SK-N-SH (cell line): Measurements from ENCODE around the gene PHF8. TPM values are rescaled to one million over a fixed set of nuclear protein-coding genes. Genes with fewer than 3 reads are reported as not detected.

Experiments
- CTCF ChIA-PET: fragments of 300-600, 350-600 bp; formaldehyde crosslinking; extraction: SDS; loops from one replicate; lab custom pipeline; 2021; lab: Yijun Ruan, JAX
- POLR2A ChIA-PET: fragments of 350-600 bp; sonication (Branson Sonifier 250); formaldehyde crosslinking; extraction: SDS; loops from one replicate; lab custom pipeline; 2020; ENCODE audit warnings: antibody characterized with exemption, inconsistent platforms; lab: Yijun Ruan, JAX
- DNase-seq: peaks from one replicate; pipeline ENCODE4 v3.0.0; 2012
- H2AFZ ChIP-seq: fragments of 200-600 bp; sonication (generic); 2 replicates; pipeline ENCODE4 v1.8.1; 2016; ENCODE audit warnings: antibody characterized with exemption, mild to moderate bottlenecking, low read depth
- H3F3A ChIP-seq: fragments of 200-600 bp; sonication (generic); replicated peaks from 2 replicates; pipeline ENCODE3; 2016; ENCODE audit warnings: antibody characterized with exemption, mild to moderate bottlenecking; ENCODE audit not compliant: insufficient read depth
- H3K27ac ChIP-seq, 2 experiments: fragments of 200-500 bp in 1 of 2; fragments of 200-600 bp in 1 of 2; sonication (Bioruptor generic) in 1 of 2; sonication (generic), shearing (Covaris generic) in 1 of 2; 2 replicates each; pipeline versions ENCODE4 v1.5.1 to v1.6.1; 2014 to 2016; ENCODE audit warnings: low read depth in 2 of 2, inconsistent platforms in 1 of 2, low read length in 1 of 2, mild to moderate bottlenecking in 1 of 2, mixed read lengths in 1 of 2
- H3K27me3 ChIP-seq: fragments of 200-600 bp; sonication (generic), shearing (Covaris generic); 2 replicates; pipeline ENCODE4 v1.6.1; 2016; ENCODE audit warnings: mixed run types; ENCODE audit not compliant: insufficient read depth
- H3K36me3 ChIP-seq, 2 experiments: fragments of 200-500 bp in 1 of 2; fragments of 200-600 bp in 1 of 2; sonication (Bioruptor generic) in 1 of 2; sonication (generic) in 1 of 2; replicated peaks in 1 of 2; 2 replicates each; pipeline versions ENCODE3 to v1.5.1; 2014 to 2016; ENCODE audit warnings: low read length in 1 of 2, mild to moderate bottlenecking in 1 of 2; ENCODE audit not compliant: insufficient read depth in 2 of 2, control insufficient read depth in 1 of 2
- H3K4me1 ChIP-seq, 2 experiments: fragments of 200-500 bp in 1 of 2; fragments of 200-600 bp in 1 of 2; sonication (Bioruptor generic) in 1 of 2; sonication (generic), shearing (Covaris generic) in 1 of 2; 2 replicates each; pipeline versions ENCODE4 v1.5.1 to v1.6.1; 2014 to 2016; ENCODE audit warnings: low read depth in 1 of 2, low read length in 1 of 2, mixed run types in 1 of 2; ENCODE audit not compliant: insufficient read depth in 2 of 2, control insufficient read depth in 1 of 2
- H3K4me2 ChIP-seq: fragments of 200-600 bp; sonication (generic), shearing (Covaris generic); 2 replicates; pipeline ENCODE4 v1.6.1; 2017; ENCODE audit warnings: mixed run types
- H3K4me3 ChIP-seq, 2 experiments: fragments of 200-500 bp in 1 of 2; fragments of 200-600 bp in 1 of 2; sonication (Bioruptor generic) in 1 of 2; sonication (generic), shearing (Covaris generic) in 1 of 2; 2 replicates each; pipeline versions ENCODE4 v1.5.1 to v1.8.1; 2014 to 2016; ENCODE audit warnings: low read depth in 2 of 2, inconsistent platforms in 1 of 2, low read length in 1 of 2, mild to moderate bottlenecking in 1 of 2, mixed read lengths in 1 of 2, moderate library complexity in 1 of 2
- H3K79me2 ChIP-seq: fragments of 200-600 bp; sonication (generic); 2 replicates; pipeline ENCODE4 v1.8.1; 2017; ENCODE audit warnings: mild to moderate bottlenecking; ENCODE audit not compliant: insufficient read depth
- H3K9ac ChIP-seq: fragments of 200-600 bp; sonication (generic); 2 replicates; pipeline ENCODE4 v1.6.1; 2017; ENCODE audit warnings: mixed run types
- H3K9me2 ChIP-seq: fragments of 200-600 bp; sonication (generic); 2 replicates; pipeline ENCODE4 v1.6.1; 2017; ENCODE audit warnings: mixed run types
- H3K9me3 ChIP-seq: fragments of 200-600 bp; sonication (generic); 2 replicates; pipeline ENCODE4 v1.6.1; 2017; ENCODE audit warnings: mixed run types, mild to moderate bottlenecking, moderate library complexity
- H4K20me1 ChIP-seq: fragments of 200-600 bp; sonication (generic); 2 replicates; pipeline ENCODE4 v1.6.1; 2017; ENCODE audit warnings: mild to moderate bottlenecking, mixed run types; ENCODE audit not compliant: insufficient read depth
- CHD2 ChIP-seq: fragments of 150-350 bp; IDR thresholded peaks from 2 replicates; pipeline ENCODE4 v1.6.1; 2018; ENCODE audit warnings: low read length; ENCODE audit not compliant: partially characterized antibody
- EP300 ChIP-seq, 2 experiments: IDR thresholded peaks; 2 replicates each; pipeline versions ENCODE4 v1.4.0 to v1.6.1; 2012; ENCODE audit warnings: borderline replicate concordance in 1 of 2, low read depth in 1 of 2, low read length in 1 of 2
- FOXJ3 ChIP-seq: sonication (generic); formaldehyde crosslinking; IDR thresholded peaks from 2 replicates; pipeline ENCODE4 v1.5.1; 2020; ENCODE audit warnings: mild to moderate bottlenecking, missing genetic modification reagents
- GABPA ChIP-seq: IDR thresholded peaks from 2 replicates; pipeline ENCODE4 v1.4.0; 2012; ENCODE audit warnings: low read depth, mild to moderate bottlenecking
- POLR2AphosphoS5 ChIP-seq: IDR thresholded peaks from 2 replicates; pipeline ENCODE4 v1.6.1; 2012; ENCODE audit warnings: low read depth, low read length
- RAD21 ChIP-seq: IDR thresholded peaks from 2 replicates; pipeline ENCODE4 v1.6.1; 2012; ENCODE audit warnings: mild to moderate bottlenecking, low read length
- RCOR1 ChIP-seq: fragments of 150-350 bp; IDR thresholded peaks from 2 replicates; pipeline ENCODE4 v1.6.1; 2017; ENCODE audit warnings: antibody characterized with exemption, low read length
- RFX5 ChIP-seq: IDR thresholded peaks from 2 replicates; pipeline ENCODE4 v1.6.1; 2012; ENCODE audit warnings: mild to moderate bottlenecking, improper control_type of control experiment, low read length
- SMC3 ChIP-seq: IDR thresholded peaks from 2 replicates; pipeline ENCODE4 v1.6.1; 2012; ENCODE audit warnings: low read depth, low read length, improper control_type of control experiment
- TCF12 ChIP-seq: IDR thresholded peaks from 2 replicates; pipeline ENCODE4 v1.4.0; 2012
- TEAD4 ChIP-seq: IDR thresholded peaks from 2 replicates; pipeline ENCODE4 v1.4.0; 2012; ENCODE audit warnings: mild to moderate bottlenecking, borderline replicate concordance; ENCODE audit not compliant: insufficient read depth
- USF1 ChIP-seq: IDR thresholded peaks from 2 replicates; pipeline ENCODE4 v1.4.0; 2012; ENCODE audit warnings: low read depth, borderline replicate concordance
- YY1 ChIP-seq: IDR thresholded peaks from 2 replicates; pipeline ENCODE4 v1.4.0; 2012; ENCODE audit warnings: low read depth, mild to moderate bottlenecking
- WGBS: methylation state at CpG from one replicate; pipeline ENCODE4 v1.1.6; 2017; ENCODE audit warnings: low lambda C conversion rate; 5-methylcytosine and 5-hydroxymethylcytosine counted together
- polyA plus RNA-seq, 3 experiments: library from polyadenylated mRNA; depleted of rRNA; stranded (reverse); fragments of >200 nt; gene quantifications; 2 replicates each; pipeline ENCODE4 v1.2.3, GENCODE V29; 2012
- TF ChIP-seq, protein P1 (sequence below): fragments of 200-600 bp; sonication (generic); IDR thresholded peaks from 2 replicates; pipeline ENCODE4 v1.6.1; 2017; ENCODE audit warnings: antibody characterized with exemption, mild to moderate bottlenecking, moderate library complexity
- TF ChIP-seq, protein P2 (sequence below): IDR thresholded peaks from 2 replicates; pipeline ENCODE4 v1.6.1; 2012; ENCODE audit warnings: mild to moderate bottlenecking, low read depth, low read length, moderate library complexity

Gene PHF8
- polyA plus RNA-seq, 1 of the 3 experiments (the other 2 are of a cell fraction), result 7.8 TPM

DNA sequence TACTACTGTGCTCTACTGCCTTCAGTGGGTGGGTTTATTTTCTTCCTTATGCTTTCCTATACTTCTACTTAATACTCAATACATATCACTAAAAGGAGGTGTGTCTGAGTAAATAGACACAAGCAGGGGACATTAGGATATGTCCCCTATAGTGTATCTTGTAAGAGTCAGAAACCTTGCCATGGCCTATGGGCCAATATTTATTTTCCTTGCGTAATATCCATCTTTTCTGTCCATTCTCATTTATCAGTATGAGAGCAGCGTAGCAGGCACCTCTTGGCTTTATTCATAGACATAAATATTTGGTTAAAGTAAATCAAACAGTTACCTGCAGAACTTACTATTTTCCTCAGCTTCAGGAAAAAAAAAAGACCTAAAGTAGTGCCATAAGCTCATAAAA, 46.6 kb upstream of the PHF8 start (continued):
- TF ChIP-seq GABPA (no peak), RFX5 (no peak)

- 51% methylated on average over 2 of the region's 2 CpGs for WGBS
- H3K4me2 ChIP-seq, result no peak overlapping the region
- no peaks in the 10 kb centered on the region for H3F3A ChIP-seq
- no peak for DNase-seq
- H3K36me3 ChIP-seq, result peaks cover 3 to 10% of the 10 kb centered on the region in 2 experiments
- ChIA-PET POLR2A (no interaction called here), CTCF (no interaction called here)
- no peak overlapping the region for H3K27ac ChIP-seq
- H3K9me3 ChIP-seq, result no peaks in the 10 kb centered on the region
- no peak for TF ChIP-seq FOXJ3 (CRISPR knock-in tag)
- H3K4me1 ChIP-seq, result no peaks in the 10 kb centered on the region
- H3K9ac ChIP-seq, result no peak overlapping the region
- H3K79me2 ChIP-seq, result no peaks in the 10 kb centered on the region
- H3K9me2 ChIP-seq, result no peaks in the 10 kb centered on the region
- H4K20me1 ChIP-seq, result no peaks in the 10 kb centered on the region
- H3K4me3 ChIP-seq, result no peak overlapping the region
- no peaks in the 10 kb centered on the region; the same call in 1 of the 2 replicates for H3K27me3 ChIP-seq
- H2AFZ ChIP-seq, result no peak overlapping the region
Measured at GRCh38 chrX:54089191-54089590, 44.9 kb upstream of the PHF8 start.

DNA sequence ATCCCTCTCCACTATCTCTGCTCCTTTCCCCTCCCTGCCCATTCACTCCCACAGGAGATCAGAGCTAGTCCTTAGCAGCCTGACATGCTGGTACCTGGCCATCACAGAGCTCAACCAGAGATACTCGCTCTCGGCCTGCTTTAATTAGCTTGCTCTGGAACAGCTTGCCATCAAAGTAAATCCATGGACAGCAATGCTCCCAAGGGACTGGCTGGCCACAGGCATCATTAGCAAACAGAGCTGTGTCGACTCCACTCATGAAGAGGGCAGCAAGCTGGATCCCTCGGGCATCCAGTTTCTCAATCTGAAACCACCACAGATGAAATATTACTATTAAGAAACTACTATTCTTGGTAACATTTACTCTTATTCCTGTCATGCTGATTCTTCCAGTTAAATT, 43.4 kb upstream of the PHF8 start:
- no peak for DNase-seq
- H3K79me2 ChIP-seq, result no peaks in the 10 kb centered on the region
- H3K9ac ChIP-seq, result no peak overlapping the region
- H4K20me1 ChIP-seq, result no peaks in the 10 kb centered on the region
- H2AFZ ChIP-seq, result no peak overlapping the region
- peaks cover 3 to 10% of the 10 kb centered on the region in 2 experiments for H3K36me3 ChIP-seq
- H3K27me3 ChIP-seq, result no peaks in the 10 kb centered on the region; the same call in 1 of the 2 replicates
- no peak overlapping the region for H3K4me3 ChIP-seq
- TF ChIP-seq, protein P1, sequence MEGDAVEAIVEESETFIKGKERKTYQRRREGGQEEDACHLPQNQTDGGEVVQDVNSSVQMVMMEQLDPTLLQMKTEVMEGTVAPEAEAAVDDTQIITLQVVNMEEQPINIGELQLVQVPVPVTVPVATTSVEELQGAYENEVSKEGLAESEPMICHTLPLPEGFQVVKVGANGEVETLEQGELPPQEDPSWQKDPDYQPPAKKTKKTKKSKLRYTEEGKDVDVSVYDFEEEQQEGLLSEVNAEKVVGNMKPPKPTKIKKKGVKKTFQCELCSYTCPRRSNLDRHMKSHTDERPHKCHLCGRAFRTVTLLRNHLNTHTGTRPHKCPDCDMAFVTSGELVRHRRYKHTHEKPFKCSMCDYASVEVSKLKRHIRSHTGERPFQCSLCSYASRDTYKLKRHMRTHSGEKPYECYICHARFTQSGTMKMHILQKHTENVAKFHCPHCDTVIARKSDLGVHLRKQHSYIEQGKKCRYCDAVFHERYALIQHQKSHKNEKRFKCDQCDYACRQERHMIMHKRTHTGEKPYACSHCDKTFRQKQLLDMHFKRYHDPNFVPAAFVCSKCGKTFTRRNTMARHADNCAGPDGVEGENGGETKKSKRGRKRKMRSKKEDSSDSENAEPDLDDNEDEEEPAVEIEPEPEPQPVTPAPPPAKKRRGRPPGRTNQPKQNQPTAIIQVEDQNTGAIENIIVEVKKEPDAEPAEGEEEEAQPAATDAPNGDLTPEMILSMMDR, result no peak
- no peaks in the 10 kb centered on the region for H3K4me1 ChIP-seq
- no peaks in the 10 kb centered on the region for H3K9me3 ChIP-seq
- ChIA-PET CTCF (no interaction called here), POLR2A (no interaction called here)
- H3F3A ChIP-seq, result no peaks in the 10 kb centered on the region
- WGBS, result 34% methylated on average over 4 of the region's 4 CpGs
- no peak overlapping the region for H3K27ac ChIP-seq
- no peaks in the 10 kb centered on the region for H3K9me2 ChIP-seq
- H3K4me2 ChIP-seq, result no peak overlapping the region

GRCh38 chrX:54085666-54086065, 41.4 kb upstream of the PHF8 start:
- peaks cover under 1 to 10% of the 10 kb centered on the region in 2 experiments for H3K36me3 ChIP-seq
- H3K27ac ChIP-seq, result no peak overlapping the region
- no peaks in the 10 kb centered on the region for H3K9me2 ChIP-seq
- WGBS, result 40% methylated on average over 6 of the region's 6 CpGs
- no peaks in the 10 kb centered on the region for H4K20me1 ChIP-seq
- no peaks in the 10 kb centered on the region for H3K79me2 ChIP-seq
- ChIA-PET CTCF (no interaction called here), POLR2A (no interaction called here)
- no peaks in the 10 kb centered on the region for H3K9me3 ChIP-seq
- no peak overlapping the region for H3K4me2 ChIP-seq
- no peaks in the 10 kb centered on the region for H3F3A ChIP-seq
- H3K27me3 ChIP-seq, result no peaks in the 10 kb centered on the region; the same call in 1 of the 2 replicates
- DNase-seq, result no peak
- no peaks in the 10 kb centered on the region for H3K4me1 ChIP-seq
- no peak overlapping the region for H3K9ac ChIP-seq
- no peak overlapping the region for H2AFZ ChIP-seq
- no peak overlapping the region for H3K4me3 ChIP-seq
- no peak for TF ChIP-seq TEAD4
- no peak for TF ChIP-seq FOXJ3 (CRISPR knock-in tag)
- no peak for TF ChIP-seq RAD21
- TF ChIP-seq USF1, result no peak
- TF ChIP-seq RCOR1, result no peak
- TF ChIP-seq POLR2AphosphoS5, result no peak
- TF ChIP-seq GABPA, result no peak
- TF ChIP-seq RFX5, result no peak
- TF ChIP-seq CHD2, result no peak
- no peak for TF ChIP-seq SMC3
- no peak for TF ChIP-seq EP300 (IDR thresholded peaks at IDR 0.05; ENCODE audit: borderline replicate concordance in 1 of 2, low read depth in 1 of 2, low read length in 1 of 2)
- TF ChIP-seq TCF12, result no peak
- TF ChIP-seq YY1, result no peak
- TF ChIP-seq, protein P2, sequence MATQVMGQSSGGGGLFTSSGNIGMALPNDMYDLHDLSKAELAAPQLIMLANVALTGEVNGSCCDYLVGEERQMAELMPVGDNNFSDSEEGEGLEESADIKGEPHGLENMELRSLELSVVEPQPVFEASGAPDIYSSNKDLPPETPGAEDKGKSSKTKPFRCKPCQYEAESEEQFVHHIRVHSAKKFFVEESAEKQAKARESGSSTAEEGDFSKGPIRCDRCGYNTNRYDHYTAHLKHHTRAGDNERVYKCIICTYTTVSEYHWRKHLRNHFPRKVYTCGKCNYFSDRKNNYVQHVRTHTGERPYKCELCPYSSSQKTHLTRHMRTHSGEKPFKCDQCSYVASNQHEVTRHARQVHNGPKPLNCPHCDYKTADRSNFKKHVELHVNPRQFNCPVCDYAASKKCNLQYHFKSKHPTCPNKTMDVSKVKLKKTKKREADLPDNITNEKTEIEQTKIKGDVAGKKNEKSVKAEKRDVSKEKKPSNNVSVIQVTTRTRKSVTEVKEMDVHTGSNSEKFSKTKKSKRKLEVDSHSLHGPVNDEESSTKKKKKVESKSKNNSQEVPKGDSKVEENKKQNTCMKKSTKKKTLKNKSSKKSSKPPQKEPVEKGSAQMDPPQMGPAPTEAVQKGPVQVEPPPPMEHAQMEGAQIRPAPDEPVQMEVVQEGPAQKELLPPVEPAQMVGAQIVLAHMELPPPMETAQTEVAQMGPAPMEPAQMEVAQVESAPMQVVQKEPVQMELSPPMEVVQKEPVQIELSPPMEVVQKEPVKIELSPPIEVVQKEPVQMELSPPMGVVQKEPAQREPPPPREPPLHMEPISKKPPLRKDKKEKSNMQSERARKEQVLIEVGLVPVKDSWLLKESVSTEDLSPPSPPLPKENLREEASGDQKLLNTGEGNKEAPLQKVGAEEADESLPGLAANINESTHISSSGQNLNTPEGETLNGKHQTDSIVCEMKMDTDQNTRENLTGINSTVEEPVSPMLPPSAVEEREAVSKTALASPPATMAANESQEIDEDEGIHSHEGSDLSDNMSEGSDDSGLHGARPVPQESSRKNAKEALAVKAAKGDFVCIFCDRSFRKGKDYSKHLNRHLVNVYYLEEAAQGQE, result no peak
